K562 (cell line): Measurements from ENCODE around the gene AKAP14. TPM values are rescaled to one million over a fixed set of nuclear protein-coding genes. Genes with fewer than 3 reads are reported as not detected.

Experiments used
- ARID3A ChIP-seq: IDR thresholded peaks from 2 replicates; pipeline ENCODE4 v1.6.1; 2012; ENCODE audit warnings: low read depth, low read length, improper control_type of control experiment, borderline replicate concordance
- BCOR ChIP-seq: fragments of 450-650 bp; IDR thresholded peaks from 2 replicates; pipeline ENCODE4 v1.6.1; 2016
- CHD1 ChIP-seq: fragments of 200-600 bp; sonication (generic); IDR thresholded peaks from one replicate; pipeline ENCODE4 v1.6.1; 2012; ENCODE audit warnings: mild to moderate bottlenecking, moderate library complexity, low read length, inconsistent platforms
- COPS2 ChIP-seq: fragments of 450-650 bp; conservative IDR thresholded peaks from 2 replicates; pipeline ENCODE4 v1.6.1; 2016; ENCODE audit warnings: mild to moderate bottlenecking, moderate library complexity
- CSDE1 ChIP-seq, 2 experiments: fragments of 450-650 bp; IDR thresholded peaks; 2 replicates each; pipeline ENCODE4 v1.6.1; 2016; ENCODE audit warnings: mild to moderate bottlenecking in 1 of 2
- HIVEP1 ChIP-seq: fragments of 250-450 bp; sonication (Bioruptor Pico); IDR thresholded peaks from 2 replicates; pipeline ENCODE4 v1.4.0; 2020; ENCODE audit warnings: mild to moderate bottlenecking
- JUND ChIP-seq, 2 experiments: IDR thresholded peaks; 2 replicates in 1 of 2; 3 replicates in 1 of 2; pipeline ENCODE4 v1.6.1; 2011; ENCODE audit warnings: borderline replicate concordance in 2 of 2, low read depth in 2 of 2, low read length in 2 of 2, improper control_type of control experiment in 1 of 2, missing biosample characterization in 1 of 2, missing genetic modification characterization in 1 of 2, missing genetic modification reagents in 1 of 2
- OTX1 ChIP-seq: fragments of 450-650 bp; formaldehyde crosslinking; IDR thresholded peaks from 2 replicates; pipeline ENCODE4 v1.4.0; 2022; ENCODE audit warnings: mild to moderate bottlenecking
- PATZ1 ChIP-seq: fragments of 250-450 bp; sonication (Bioruptor Pico); IDR thresholded peaks from 2 replicates; pipeline ENCODE4 v1.5.0; 2020; ENCODE audit warnings: mild to moderate bottlenecking, borderline replicate concordance
- PBX2 ChIP-seq, 2 experiments: IDR thresholded peaks in 1 of 2; conservative IDR thresholded peaks in 1 of 2; 2 replicates each; pipeline ENCODE4 v1.6.1; 2016; ENCODE audit warnings: low read depth in 2 of 2, mild to moderate bottlenecking in 1 of 2, missing compliant biosample characterization in 1 of 2, missing genetic modification characterization in 1 of 2, moderate library complexity in 1 of 2
- PHF8 ChIP-seq: fragments of 200-600 bp; sonication (generic); IDR thresholded peaks from 2 replicates; pipeline ENCODE4 v1.6.1; 2012; ENCODE audit warnings: mixed run types, mild to moderate bottlenecking, inconsistent platforms, low read length, moderate library complexity, borderline replicate concordance
- SOX6 ChIP-seq: fragments of 450-650 bp; IDR thresholded peaks from 2 replicates; pipeline ENCODE4 v1.6.1; 2014; ENCODE audit warnings: mild to moderate bottlenecking
- SREBF1 ChIP-seq: fragments of 150-350 bp; IDR thresholded peaks from 2 replicates; pipeline ENCODE4 v1.6.1; 2014; ENCODE audit warnings: antibody characterized with exemption, low read depth, low read length, borderline replicate concordance
- TAF1 ChIP-seq: IDR thresholded peaks from 2 replicates; pipeline ENCODE4 v1.6.1; 2011; ENCODE audit warnings: mild to moderate bottlenecking, low read length, moderate library complexity; ENCODE audit not compliant: insufficient read depth, control insufficient read depth, severe bottlenecking; ENCODE audit errors: extremely low read depth
- ZNF263 ChIP-seq: sonication (generic); formaldehyde crosslinking; IDR thresholded peaks from 2 replicates; pipeline ENCODE4 v1.8.0; 2022; ENCODE audit warnings: mild to moderate bottlenecking, missing genetic modification reagents, borderline replicate concordance
- ZSCAN29 ChIP-seq: fragments of 450-650 bp; IDR thresholded peaks from 2 replicates; pipeline ENCODE4 v1.6.1; 2017
- polyA plus RNA-seq, 8 experiments: library from polyadenylated mRNA; depleted of rRNA in 4 of 8; stranded (reverse) in 5 of 8; unstranded in 3 of 8; fragments of >200 nt; fragmentation: Nextera tagmentation in 2 of 8; fragmentation: Illumina TruSeq in 1 of 8; extraction: Ambion mirVana in 2 of 8; extraction: Trizol in 1 of 8; gene quantifications; 2 replicates each; pipeline versions ENCODE4 v1.2.1 to v1.2.3, GENCODE V29; 2011 to 2014; ENCODE audit warnings: inconsistent platforms in 1 of 8, missing spikeins in 1 of 8
- total RNA-seq, 7 experiments: library from RNA; depleted of rRNA in 6 of 7; stranded (reverse); fragments of >200 nt in 6 of 7; fragmentation: Illumina TruSeq in 2 of 7; extraction: Trizol in 2 of 7; gene quantifications; 2 replicates each; pipeline versions ENCODE4 v1.2.1 to v1.2.3, GENCODE V29; 2011 to 2021; ENCODE audit warnings: low replicate concordance in 1 of 7
- TF ChIP-seq, protein P1 (sequence below): fragments of 450-650 bp; IDR thresholded peaks from 2 replicates; pipeline ENCODE4 v1.6.1; 2016
- TF ChIP-seq, protein P2 (sequence below): fragments of 250-450 bp; sonication (Bioruptor Pico); IDR thresholded peaks from 2 replicates; pipeline ENCODE4 v1.8.0; 2021; ENCODE audit warnings: moderate library complexity, mild to moderate bottlenecking, inconsistent platforms

The AKAP14 gene
- total and polyA plus RNA-seq, 9 of the 15 experiments (the other 6 are each of a cell fraction or from before 2014, with no cell fraction given) = not detected

DNA sequence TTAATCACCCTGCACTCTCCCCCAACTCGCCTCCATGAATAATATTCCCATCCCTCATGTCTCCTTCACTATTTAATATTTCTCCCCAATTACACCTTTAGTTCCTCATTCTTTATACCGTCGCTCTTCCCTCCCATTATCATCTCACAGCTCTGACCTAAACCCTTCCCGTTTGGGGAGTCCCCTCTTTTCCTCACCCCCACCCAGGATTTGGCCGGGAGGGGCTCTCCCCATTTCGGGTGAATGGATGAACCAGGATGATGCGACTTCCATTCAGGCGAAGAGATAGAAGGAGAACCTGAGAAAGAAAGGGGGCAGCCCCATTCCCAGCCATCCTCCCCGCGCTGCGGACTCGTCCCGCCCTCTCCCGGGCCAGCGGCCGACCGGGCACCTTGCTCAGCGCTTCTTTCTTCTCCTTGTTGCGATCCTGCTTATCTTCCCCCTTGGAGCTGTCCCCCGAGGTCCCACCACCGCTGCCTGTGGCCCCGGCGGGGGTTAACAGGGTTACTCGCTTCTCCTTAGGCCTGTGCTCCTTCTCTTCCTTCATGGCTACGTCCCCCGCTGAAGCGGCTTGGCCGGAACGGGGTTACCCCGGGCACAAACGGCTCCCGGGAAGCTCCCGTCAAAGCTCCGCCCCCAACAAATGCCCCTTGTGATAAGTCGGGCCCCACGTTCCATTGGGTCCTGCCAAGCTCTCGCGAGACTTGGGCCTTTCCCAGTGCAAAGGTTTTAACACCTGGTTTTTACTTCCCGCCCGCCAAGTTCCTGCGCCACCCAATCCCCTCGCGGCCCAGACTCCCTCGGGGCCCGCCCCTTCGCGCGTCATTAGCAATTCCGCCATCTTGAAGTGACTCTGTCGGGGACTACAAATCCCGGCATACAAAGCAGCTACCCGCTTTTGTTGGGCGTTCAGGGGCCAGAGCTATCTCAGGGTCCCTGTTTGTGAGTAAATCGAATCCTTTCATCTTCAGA is 43.0 kb upstream of the AKAP14 start, which contains the start of gene UPF3B (continued):
- TF ChIP-seq SREBF1 (no peak), COPS2 (no peak), ARID3A (no peak), ZSCAN29 (no peak), OTX1 (CRISPR knock-in tag) (no peak), PBX2 (CRISPR knock-in tag; IDR thresholded peaks at IDR 0.05; ENCODE audit: low read depth) (no peak), PBX2 (tag; conservative IDR thresholded peaks at IDR 0.05; ENCODE audit: low read depth) (no peak), CHD1 (no peak), CSDE1 (IDR thresholded peaks at IDR 0.05) (no peak), ZNF263 (no peak), SOX6 (peak; percentile 20; the same call in 1 of the 2 replicates), BCOR (0 out of 2 replicates have a peak, but pooled peaks have one; percentile 21), JUND (IDR thresholded peaks at IDR 0.05; ENCODE audit: borderline replicate concordance, low read depth, low read length) (peak; percentile 49; the same call in 1 of the 2 replicates), JUND (tag; IDR thresholded peaks at IDR 0.05; ENCODE audit: borderline replicate concordance, low read depth, low read length) (no peak), PATZ1 (CRISPR knock-in tag) (no peak), TAF1 (peak; percentile 63), PHF8 (peak; percentile 91; the same call in 1 of the 2 replicates), HIVEP1 (no peak)
- TF ChIP-seq, protein P1, sequence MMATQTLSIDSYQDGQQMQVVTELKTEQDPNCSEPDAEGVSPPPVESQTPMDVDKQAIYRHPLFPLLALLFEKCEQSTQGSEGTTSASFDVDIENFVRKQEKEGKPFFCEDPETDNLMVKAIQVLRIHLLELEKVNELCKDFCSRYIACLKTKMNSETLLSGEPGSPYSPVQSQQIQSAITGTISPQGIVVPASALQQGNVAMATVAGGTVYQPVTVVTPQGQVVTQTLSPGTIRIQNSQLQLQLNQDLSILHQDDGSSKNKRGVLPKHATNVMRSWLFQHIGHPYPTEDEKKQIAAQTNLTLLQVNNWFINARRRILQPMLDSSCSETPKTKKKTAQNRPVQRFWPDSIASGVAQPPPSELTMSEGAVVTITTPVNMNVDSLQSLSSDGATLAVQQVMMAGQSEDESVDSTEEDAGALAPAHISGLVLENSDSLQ = peak; percentile 51
- TF ChIP-seq, protein P2, sequence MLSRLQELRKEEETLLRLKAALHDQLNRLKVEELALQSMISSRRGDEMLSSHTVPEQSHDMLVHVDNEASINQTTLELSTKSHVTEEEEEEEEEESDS (CRISPR knock-in tag) = no peak
